Suppressor macrophage (primary cell): ENCODE measurements around the gene OR4C6.

Source experiments
- DNase-seq, 4 experiments: peaks; one replicate each; pipeline ENCODE4 v3.0.0-alpha.2; 2020 to 2022
- total RNA-seq, 17 experiments: gene quantifications; one replicate each; lab custom pipeline; 2026; ENCODE audit warnings: mixed read lengths in 6 of 17, inconsistent platforms in 3 of 17; lab: John Stamatoyannopoulos, UW

OR4C6 gene
- total RNA-seq = 0 to 0.77 (median 0) reads per million in 17 experiments

DNA sequence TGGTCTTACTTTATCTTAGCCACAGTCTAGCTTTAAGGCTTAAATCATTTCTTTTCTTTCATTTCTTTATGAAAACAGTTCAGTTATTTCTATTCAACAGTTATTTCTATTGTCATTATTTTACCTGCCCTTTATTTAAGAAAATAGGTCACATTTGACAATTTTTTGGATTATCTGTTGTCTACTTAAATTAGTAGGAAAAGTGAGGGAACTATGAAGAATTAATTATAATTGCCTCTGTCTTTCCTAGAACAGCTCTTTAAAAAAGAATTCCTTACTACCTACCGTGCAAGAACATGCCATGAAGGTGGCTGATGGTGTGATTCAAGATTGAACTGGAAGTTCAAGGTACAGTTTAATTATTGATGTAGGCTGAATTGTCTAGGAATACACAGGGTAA is at the start of gene OR4C6:
OR4C6 (plus strand) TSS at position 301 of the 400 bp plus-strand sequence. CDS start 2,966 bp downstream, outside the sequence.
- DNase-seq = no peak

DNA sequence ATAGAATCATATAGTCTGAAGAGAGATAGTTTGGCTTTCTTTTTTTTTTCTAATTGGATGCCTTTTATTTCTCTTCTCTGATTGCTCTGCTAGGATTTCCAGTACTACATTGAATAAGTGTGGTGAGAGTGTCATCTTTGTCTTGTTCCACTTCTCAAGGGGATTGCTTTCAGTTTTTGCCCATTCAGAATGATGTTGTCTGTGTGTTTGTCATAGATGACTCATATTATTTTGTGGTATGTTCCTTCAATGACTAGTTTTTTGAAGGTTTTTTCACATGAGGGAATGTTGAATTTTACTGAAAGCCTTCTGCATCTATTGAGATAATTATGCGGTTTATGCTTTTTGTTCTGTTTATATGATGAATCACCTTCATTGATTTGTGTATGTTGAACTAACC is 37.5 kb upstream of the OR4C6 start:
- no peak for DNase-seq

DNA sequence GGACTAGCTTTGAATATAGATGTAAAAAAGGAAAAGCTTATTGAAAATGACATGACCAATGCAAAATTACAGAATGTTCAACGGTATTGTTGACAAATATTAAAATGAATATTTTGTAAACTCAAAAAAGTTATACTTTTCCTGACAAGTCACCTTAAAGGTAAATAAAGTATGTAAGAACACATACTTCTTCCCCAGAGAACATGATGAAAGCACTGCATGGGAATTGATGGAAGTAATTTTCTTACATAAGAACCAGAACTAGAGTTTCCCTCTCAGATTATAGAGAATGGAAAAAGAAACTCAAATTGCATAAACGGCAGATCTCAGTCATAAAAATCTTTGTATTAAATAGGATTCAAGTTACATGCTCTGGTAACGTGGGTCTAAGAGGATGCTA is 27.2 kb upstream of the OR4C6 start, which contains the start of gene OR4P4:
OR4P4 (plus strand) TSS at position 301 of the 400 bp plus-strand sequence.
- DNase-seq = no peak

DNA sequence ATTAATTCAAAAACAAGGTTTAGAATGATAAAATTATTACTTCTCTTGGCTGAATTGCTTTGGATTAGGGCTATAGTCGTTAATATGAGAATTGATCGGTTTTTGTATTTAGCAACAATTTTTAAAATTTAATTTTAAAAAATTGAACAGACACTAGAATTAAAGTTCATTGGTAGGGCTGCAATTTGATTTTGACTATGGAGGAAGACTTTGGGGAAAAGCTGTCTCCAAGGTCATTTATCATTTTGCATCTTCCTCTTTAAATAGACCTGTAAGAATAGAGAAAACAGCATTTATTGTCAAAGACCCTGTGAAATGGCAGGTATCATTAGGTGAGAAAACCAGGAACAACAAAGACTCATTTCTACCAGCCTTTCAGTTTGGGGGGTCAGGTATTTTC is 14.0 kb upstream of the OR4C6 start, which contains the start of gene OR4S2:
OR4S2 (plus strand) TSS at position 301 of the 400 bp plus-strand sequence. CDS start 2,577 bp downstream, outside the sequence.
- DNase-seq = no peak

DNA sequence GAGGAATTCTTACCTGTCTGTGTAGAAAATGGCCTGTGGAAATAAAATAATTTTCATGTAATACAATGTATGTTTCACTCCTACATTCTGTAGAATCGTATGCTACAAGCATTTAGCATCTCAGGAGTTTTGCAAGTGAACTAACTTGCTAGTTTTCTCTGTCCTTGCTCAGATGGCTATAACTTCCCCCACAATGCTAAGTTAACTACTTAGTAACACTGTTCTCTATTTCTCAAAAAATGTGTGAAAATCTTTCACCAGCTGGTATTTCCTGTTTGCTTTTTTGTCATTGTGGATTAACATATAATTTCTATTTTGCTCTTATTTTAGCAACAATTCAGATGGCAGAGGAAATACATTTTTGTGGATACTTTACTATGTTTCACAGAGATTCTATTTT is 9.4 kb upstream of the OR4C6 start:
- no peak for DNase-seq

DNA sequence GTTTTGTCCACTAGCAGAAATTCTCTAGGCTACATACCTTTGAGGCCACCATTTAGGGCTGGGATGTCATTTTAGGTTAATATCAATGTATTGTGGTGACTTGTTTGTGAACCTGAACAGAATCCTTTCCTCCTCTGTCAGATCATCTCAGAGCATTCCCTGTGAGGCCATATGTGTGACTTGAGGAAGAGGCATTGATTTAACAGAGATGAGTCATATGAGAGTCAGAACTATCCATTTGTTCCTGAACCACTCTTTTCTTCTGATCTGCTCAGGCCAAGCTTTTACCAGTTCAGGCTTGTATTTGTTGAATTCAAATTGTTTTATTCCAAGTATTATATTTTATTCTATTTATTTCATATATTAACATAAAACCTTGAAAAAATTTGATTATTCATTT is 6.9 kb upstream of the OR4C6 start:
- DNase-seq = no peak

DNA sequence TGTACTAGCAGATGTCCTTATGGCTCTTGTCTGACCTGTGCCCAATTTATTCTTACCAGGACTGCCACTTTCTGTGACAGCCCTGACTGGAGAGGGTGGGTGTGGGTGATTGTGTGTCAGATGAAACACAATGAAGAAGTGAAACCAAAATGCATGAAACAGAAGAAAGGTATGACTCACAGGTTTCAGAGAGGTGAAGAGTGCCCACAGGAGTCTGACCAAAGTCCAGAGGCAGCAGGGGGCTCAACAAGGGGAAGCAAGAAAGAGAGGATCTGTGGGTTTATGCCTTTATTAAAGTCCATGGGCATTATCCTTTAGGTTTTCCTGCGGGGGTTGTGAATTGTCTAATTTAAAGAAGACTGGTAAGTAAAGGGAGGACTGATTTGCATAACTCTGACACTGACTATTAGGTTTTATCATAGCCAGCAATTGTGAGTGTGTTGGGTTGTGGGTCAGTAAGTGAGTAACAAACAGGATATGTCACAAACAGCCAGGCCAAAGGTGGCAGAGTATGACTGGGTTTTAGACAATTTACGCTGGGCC is 3.9 kb upstream of the OR4C6 start:
- DNase-seq = no peak

DNA sequence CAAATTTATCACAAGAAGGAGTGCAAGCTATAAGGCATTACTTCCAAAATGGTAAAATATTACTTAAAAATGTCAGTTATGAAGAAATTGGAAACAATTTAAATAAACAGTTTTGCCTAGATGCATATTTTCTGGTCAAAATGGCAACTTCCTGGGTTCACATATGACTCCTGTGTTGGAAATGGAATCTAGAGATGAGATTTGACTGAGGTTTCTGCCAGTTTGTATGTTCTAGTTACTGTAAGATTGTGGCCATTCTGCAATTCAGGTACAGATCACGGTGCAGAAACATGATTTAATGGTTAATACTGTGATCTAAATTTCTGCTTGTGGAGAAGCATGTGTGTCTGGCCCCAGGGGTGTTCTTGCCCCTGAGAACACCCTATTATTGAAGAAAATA is 3.4 kb upstream of the OR4C6 start:
- no peak for DNase-seq

DNA sequence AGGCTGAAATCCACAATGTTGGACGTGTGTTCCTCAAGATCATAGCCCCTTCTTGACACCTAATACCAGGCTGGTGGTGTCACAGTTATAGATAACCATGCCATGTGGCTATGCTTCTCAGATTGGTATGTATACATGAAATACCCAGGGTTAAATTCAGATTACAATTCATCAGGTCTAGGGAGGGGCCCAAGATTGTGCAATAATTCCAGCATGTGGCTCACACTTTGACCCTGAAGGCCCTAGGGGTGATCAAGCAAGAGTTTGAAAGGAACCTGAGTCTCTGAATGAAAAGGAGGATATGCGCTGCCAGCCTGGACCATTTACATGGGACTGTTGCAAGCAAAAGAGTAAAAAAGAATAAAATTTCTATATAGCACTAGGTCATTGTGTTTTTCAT is 7.4 kb downstream of the OR4C6 start:
- no peak for DNase-seq

DNA sequence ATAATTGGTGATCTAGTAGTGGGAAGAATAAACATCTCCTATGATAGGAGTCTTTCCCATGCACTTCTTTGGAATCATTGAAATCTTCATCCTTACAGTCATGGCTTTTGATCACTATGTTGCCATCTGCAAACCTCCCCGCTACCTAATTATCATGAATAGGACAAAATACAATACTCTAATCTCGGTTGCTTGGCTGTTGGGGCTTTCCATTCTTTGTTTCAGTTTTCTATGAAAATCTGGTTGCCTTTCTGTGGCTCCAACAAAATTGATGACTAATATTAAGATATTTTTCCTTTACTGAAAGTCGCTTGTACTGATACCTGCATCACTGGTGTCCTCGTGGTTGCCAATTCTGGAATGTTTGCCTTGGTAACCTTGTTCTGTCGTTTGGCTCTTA is 11.9 kb downstream of the OR4C6 start:
- no peak for DNase-seq

DNA sequence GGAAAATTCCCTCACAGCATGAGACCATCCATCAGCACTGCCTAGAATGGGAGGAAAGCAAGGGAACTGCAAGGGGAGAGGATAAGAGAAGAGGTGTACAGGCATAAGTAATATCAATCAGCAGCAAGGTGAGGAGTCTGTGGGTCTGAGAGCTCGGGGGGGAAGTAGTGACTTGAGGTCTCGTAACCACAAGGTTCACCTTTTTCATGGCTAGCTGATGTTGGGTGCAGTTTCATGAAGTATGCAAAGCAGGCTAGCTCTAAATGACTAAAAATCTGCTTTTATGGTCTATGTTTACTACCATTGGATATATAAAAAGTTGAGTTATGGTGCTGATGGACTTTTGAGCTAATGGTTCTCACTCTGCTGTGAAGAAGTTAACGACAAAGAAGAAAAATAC is 35.8 kb downstream of the OR4C6 start:
- DNase-seq = no peak

DNA sequence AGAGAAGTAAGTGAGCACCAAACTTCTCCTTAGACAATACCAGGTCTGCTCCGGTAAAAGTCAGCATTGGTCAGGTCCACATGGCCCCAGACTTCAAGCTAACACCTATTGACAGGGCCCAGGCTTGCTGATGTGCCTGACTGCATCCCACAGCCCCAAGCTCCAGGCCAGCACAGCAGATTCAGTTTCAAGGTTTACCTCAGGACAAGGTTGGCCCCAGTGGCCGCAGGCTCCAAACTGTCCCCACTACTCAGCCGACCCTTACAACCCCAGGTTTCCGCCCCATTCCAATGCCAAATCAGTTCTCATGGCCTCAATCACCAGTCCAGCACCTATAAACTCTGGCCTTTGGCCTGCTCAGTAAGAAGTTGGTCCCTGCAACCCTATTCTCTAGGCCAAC is 39.4 kb downstream of the OR4C6 start:
- DNase-seq = no peak

DNA sequence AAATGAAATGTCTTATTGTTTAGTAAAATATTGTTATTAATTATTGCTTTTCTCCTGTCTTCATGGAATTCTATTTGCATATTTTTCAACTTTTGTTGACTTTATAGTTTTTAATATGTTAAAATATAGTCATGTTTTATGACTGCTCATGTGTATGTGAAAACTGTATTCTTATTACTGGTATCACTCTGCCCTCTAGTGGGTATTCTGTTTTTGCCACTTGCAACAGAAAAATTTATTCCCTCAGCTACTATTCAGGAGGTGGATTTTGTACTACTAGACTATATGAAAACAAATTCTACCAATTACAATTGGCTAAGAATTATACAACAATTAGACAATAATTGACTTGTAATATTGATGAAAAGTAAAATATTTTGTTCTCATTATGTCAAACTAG is 45.0 kb downstream of the OR4C6 start:
- peak; percentile 3 to 35 (median 22) for DNase-seq

DNA sequence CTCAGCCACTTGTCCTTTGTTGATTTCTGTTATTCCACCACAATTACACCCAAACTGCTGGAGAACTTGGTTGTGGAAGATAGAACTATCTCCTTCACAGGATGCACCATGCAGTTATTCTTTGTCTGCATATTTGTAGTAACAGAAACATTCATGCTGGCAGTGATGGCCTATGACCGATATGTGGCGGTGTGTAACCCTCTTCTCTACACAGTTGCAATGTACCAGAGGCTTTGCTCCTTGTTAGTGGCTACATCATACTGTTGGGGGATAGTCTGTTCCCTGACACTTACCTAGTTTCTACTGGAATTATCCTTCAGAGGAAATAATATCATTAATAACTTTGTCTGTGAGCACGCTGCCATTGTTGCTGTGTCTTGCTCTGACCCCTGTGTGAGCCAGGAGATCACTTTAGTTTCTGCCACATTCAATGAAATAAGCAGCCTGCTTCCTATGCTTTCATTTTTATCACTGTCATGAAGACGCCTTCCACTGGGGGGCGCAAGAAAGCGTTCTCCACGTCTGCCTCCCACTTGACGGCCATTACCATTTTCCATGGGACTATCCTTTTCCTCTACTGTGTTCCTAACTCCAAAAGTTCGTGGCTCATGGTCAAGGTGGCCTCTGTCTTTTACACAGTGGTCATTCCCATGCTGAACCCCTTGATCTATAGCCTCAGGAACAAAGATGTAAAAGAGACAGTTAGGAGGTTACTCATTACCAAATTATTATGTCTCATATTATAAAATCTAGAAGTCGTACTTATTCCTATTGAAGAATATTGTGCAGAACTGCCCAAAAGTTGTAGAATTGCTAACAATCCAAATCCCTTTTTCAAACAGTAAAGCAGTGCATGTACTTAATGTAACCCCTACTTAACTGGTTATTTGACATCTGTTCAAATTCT is 53.2 kb downstream of the OR4C6 start:
- peak in 1 of 4 experiments; percentile 4 for DNase-seq
